Thyroid gland (tissue), 4 donors: ENCODE measurements around the gene METTL2B.

Experiments used
- CTCF ChIP-seq, 6 experiments: fragments of 200-600 bp in 3 of 6; fragments of 450-650 bp in 3 of 6; sonication (generic) in 3 of 6; IDR thresholded peaks; one replicate each; pipeline ENCODE4 v1.5.1; 2016 to 2019; ENCODE audit warnings: antibody characterized with exemption in 6 of 6, mild to moderate bottlenecking in 2 of 6, inconsistent platforms in 1 of 6, moderate library complexity in 1 of 6
- POLR2A ChIP-seq, 2 donors: fragments of 450-650 bp; IDR thresholded peaks; one replicate each; pipeline ENCODE4 v1.6.1; 2017; ENCODE audit warnings: antibody characterized with exemption in 2 of 2, mild to moderate bottlenecking in 2 of 2, moderate library complexity in 1 of 2

- no peak for TF ChIP-seq POLR2A (IDR thresholded peaks at IDR 0.05)
- no peak for TF ChIP-seq CTCF (IDR thresholded peaks at IDR 0.05)
Observed at GRCh38 chr7:128462460-128462859, 14.1 kb upstream of the METTL2B start.
